Lower leg skin (tissue), 3 donors: ENCODE results near the gene ANKRD13A.

Experiments
- POLR2A ChIP-seq, 2 donors: fragments of 450-650 bp; IDR thresholded peaks; one replicate each; pipeline ENCODE4 v1.6.1; 2016 to 2017; ENCODE audit warnings: antibody characterized with exemption in 2 of 2, mild to moderate bottlenecking in 1 of 2, moderate library complexity in 1 of 2
- TF ChIP-seq, protein P1 (sequence below), 3 donors: fragments of 450-650 bp; IDR thresholded peaks; one replicate each; pipeline ENCODE4 v1.5.1; 2016; ENCODE audit warnings: antibody characterized with exemption in 3 of 3, mild to moderate bottlenecking in 3 of 3, moderate library complexity in 2 of 3

DNA sequence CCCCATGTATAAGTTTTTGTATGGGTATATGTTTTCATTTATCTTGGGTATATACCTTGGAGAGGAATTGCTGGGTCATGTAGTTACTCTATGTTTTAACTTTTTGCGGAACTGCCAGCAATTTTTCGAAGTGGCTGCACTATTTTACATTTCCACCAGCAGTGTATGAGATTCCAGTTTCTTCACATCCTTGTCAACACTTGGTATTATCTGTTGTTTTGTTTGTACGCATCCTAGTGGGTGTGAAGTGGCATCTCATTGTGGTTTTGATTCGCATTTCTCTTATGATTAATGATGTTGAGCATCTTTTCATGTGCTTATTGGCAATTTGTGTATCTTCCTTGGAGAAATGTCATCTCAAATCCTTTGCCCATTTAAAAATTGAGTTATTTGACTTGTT is 6.9 kb downstream of the ANKRD13A start:
- TF ChIP-seq, protein P1, sequence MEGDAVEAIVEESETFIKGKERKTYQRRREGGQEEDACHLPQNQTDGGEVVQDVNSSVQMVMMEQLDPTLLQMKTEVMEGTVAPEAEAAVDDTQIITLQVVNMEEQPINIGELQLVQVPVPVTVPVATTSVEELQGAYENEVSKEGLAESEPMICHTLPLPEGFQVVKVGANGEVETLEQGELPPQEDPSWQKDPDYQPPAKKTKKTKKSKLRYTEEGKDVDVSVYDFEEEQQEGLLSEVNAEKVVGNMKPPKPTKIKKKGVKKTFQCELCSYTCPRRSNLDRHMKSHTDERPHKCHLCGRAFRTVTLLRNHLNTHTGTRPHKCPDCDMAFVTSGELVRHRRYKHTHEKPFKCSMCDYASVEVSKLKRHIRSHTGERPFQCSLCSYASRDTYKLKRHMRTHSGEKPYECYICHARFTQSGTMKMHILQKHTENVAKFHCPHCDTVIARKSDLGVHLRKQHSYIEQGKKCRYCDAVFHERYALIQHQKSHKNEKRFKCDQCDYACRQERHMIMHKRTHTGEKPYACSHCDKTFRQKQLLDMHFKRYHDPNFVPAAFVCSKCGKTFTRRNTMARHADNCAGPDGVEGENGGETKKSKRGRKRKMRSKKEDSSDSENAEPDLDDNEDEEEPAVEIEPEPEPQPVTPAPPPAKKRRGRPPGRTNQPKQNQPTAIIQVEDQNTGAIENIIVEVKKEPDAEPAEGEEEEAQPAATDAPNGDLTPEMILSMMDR (IDR thresholded peaks at IDR 0.05) = no peak
- TF ChIP-seq POLR2A (IDR thresholded peaks at IDR 0.05) = no peak
